Memory B cell (primary cell): Measurements from ENCODE around the gene COP1.
"Not testable (repeated sequence)": the region's sequence is repeated elsewhere in the genome, so short reads cannot be mapped to it uniquely, and the experiment has no call there.

ENCODE experiments used
- ATAC-seq: fragments of 150-1000 bp; cut with Tn5 transposase; 2 replicates; pipeline ENCODE4 v1.10.0; 2021; ENCODE audit warnings: low read depth, mild to moderate bottlenecking, moderate library complexity
- DNase-seq, 2 donors: peaks; one replicate each; pipeline ENCODE4 v3.0.0; 2022; ENCODE audit warnings: low spot score in 2 of 2
- H3K27ac Mint-ChIP-seq: one replicate; pipeline ENCODE4 v1.8.0; 2022; ENCODE audit warnings: mild to moderate bottlenecking, moderate library complexity, mixed read lengths
- H3K27me3 Mint-ChIP-seq: one replicate; pipeline ENCODE4 v1.8.0; 2022; ENCODE audit warnings: mixed read lengths
- H3K36me3 Mint-ChIP-seq: one replicate; pipeline ENCODE4 v1.8.0; 2022; ENCODE audit warnings: mild to moderate bottlenecking, mixed read lengths
- H3K4me1 Mint-ChIP-seq: one replicate; pipeline ENCODE4 v1.8.0; 2022; ENCODE audit warnings: mixed read lengths
- H3K4me3 Mint-ChIP-seq: one replicate; pipeline ENCODE4 v1.8.0; 2022; ENCODE audit warnings: mild to moderate bottlenecking, moderate library complexity, mixed read lengths
- H3K9me3 Mint-ChIP-seq: one replicate; pipeline ENCODE4 v1.8.0; 2022; ENCODE audit warnings: mixed read lengths

COP1 gene

DNA sequence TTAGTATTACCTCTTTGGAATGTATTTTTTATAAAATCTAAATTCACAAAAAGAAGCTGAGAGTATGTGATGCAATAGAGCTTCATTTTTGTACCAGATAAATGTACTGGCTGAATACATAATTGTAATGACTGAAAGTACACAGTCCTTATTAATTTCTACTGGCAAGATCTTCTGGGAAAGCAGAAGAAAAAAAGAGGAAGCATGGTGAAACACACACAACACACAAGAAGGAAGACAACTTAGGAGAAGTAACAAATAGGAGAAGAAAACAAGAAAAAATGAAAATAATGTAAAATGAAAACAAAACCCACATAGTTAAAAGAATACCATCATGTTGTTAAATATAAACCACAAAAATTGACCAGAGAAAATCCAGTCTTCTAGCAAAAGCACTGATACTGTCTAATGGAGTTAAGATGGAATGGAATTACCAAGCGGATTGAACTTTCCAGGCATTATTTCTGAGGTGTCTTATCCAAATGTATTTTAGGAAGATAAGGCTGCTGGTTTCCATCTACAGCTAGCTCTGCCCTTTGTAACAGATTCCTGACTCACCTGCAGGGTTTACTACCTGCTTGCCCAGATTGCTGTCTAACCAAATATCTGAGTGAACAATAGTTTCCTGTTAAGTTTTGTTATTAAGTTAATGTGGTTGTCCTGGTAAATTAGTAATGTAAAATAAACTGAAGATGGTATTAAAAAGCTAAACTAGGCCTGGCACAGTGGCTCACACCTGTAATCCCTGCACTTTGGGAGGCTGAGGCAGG lies 4.5 kb upstream of the COP1 start:
- Mint-ChIP-seq H3K27me3 (peaks cover 3% of the 10 kb centered on the region), H3K27ac (no peak overlapping the region), H3K4me3 (no peak overlapping the region), H3K4me1 (peaks cover 3% of the 10 kb centered on the region), H3K36me3 (peaks cover 5% of the 10 kb centered on the region), H3K9me3 (no peaks in the 10 kb centered on the region)
- DNase-seq (no peak), ATAC-seq (no peak)

DNA sequence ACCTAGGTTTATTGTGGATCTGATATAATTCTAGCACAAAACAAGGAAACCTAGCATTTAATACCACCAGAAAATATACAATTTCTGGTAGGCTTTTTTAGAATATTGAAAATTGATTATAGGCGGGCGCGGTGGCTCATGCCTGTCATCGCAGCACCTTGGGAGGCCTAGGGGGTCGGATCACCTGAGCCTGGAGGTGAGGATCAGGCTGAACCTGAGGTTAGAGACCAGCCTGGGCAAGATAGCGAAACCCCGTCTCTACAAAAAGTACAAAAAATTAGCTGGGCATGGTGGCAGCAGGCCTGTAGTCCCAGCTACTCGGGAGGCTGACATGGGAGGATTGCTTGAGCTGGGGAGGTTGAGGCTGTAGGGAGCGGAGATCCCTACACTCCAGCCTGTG lies 948 bp upstream of the COP1 start:
- no peaks in the 10 kb centered on the region for H3K27me3 Mint-ChIP-seq
- H3K9me3 Mint-ChIP-seq, result no peaks in the 10 kb centered on the region
- H3K27ac Mint-ChIP-seq, result peak overlapping the region; percentile 92
- DNase-seq (no peak), ATAC-seq (no peak)
- peaks cover 21% of the 10 kb centered on the region for H3K4me1 Mint-ChIP-seq
- peaks cover 6% of the 10 kb centered on the region for H3K36me3 Mint-ChIP-seq
- peak overlapping the region; percentile 96 for H3K4me3 Mint-ChIP-seq

DNA sequence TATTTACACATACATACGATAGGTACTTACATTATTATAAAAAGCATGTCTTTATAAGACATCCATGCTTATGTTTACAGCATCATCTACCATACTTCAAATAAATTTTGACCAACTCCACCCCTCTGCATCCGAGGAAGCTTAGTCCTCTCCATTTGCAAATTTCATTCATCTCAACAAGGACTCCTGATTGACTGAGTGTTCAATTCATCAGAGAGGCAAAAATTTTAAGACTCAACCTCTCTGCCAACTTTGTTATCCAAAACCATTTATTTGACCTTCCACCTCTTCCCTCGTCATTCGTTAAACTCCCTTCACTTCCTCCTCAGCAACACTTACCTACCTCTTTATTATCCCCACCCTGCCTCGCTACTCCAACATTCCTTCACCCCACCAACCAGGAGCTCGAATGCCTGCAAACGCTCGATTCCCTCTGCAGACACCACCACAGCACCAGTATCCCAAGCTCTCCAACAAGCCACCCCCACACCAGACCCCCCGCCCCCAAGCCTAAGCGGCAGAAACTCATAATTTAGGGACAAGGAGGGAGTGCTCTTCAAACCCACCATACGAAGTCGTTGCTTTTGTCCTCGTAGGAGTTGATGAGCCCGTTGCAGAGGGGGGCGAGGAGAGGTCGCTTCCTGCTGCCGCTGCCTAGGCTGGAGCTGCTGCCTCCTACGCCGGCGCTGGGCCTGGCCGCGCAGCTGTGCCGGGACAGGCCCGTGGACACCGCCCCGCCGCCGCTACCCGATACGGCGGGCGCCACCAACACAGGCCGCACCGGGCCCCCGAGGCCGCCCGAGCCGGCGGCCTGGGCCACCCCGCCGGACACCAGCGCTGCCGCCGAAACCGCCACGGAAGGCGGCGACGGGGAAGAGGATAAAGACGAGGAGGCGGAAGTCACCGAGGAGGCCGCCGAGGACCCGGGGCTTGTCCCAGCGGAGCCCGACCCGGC lies 803 bp downstream of the COP1 start:
- Mint-ChIP-seq H3K4me1 (peaks cover 26% of the 10 kb centered on the region), H3K36me3 (peaks cover 6% of the 10 kb centered on the region), H3K27ac (peak overlapping the region; percentile 92), H3K4me3 (peak overlapping the region; percentile 99), H3K9me3 (no peaks in the 10 kb centered on the region), H3K27me3 (no peaks in the 10 kb centered on the region)
- DNase-seq (no peak), ATAC-seq (peak; percentile 4)

DNA sequence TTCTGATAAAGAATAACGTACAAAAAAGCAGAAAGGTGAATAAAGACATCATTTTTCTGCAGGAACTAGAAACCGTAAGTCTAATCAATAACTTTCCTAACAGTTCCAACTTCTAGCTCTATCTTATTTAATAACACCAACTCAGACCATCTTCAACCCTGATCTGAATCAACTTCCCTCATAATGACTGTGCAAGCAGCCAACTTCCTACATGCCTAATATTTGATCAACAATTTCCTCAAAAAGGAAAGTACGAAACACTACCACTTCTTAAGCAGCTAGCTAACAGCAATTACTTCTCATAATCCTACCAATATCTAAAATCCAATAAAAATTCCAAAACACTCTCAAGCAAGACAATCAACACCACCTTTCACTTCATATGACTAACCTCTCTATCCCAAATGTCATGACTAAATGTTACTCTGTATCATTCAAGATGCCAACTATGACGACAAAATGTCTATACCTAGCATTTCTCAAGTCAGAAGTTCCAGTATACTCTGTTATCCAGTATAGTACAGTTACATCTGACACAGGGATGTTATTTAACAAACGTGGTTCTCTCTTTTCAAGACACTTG lies 1.7 kb downstream of the COP1 start:
- peak overlapping the region; percentile 72 for H3K27ac Mint-ChIP-seq
- no peaks in the 10 kb centered on the region for H3K9me3 Mint-ChIP-seq
- H3K27me3 Mint-ChIP-seq, result no peaks in the 10 kb centered on the region
- DNase-seq, result no peak
- ATAC-seq, result no peak
- peak overlapping the region; percentile 99 for H3K4me3 Mint-ChIP-seq
- H3K36me3 Mint-ChIP-seq, result peaks cover 8% of the 10 kb centered on the region
- H3K4me1 Mint-ChIP-seq, result peaks cover 28% of the 10 kb centered on the region

DNA sequence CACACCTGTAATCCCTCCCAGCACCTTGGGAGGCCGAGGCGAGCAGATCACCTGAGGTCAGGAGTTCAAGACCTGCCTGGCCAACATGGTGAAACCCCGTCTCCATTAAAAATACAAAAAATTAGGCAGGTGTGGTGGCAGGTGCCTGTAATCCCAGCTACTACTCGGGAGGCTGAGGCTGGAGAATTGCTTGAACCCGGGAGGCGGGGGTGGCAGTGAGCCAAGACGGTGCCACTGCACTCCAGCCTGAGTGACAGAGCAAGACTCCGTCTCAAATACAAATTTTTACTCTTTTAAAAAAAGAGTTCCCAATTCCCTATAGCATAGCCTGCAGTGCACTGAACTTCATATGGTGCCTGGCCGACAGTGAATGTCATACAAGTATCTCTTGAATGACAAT lies 2.4 kb downstream of the COP1 start:
- not testable (repeated sequence) for ATAC-seq, H3K9me3 Mint-ChIP-seq, H3K36me3 Mint-ChIP-seq, H3K27me3 Mint-ChIP-seq, DNase-seq
- Mint-ChIP-seq H3K4me3 (peak overlapping the region; percentile 99), H3K4me1 (peaks cover 32% of the 10 kb centered on the region), H3K27ac (peak overlapping the region; percentile 72)

DNA sequence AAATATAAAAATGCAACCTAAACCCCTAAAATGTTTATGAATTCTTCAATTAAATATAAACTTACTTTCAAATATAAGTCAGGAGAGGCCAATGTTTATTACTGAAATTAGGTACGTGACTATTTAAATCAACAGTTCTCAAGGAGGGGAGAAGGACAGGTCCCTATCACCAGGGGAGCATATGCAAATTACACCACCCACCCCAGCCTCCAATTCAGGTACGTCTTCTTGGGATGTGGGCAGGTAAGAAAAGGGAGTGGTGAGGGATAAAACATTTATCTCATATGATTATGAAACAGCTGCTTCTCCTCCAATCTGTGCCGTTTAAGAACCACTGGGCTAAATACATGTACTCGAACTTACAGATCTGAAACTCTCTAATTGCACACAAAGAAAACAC lies 3.4 kb downstream of the COP1 start:
- no peak for ATAC-seq
- no peak for DNase-seq
- Mint-ChIP-seq H3K27me3 (no peaks in the 10 kb centered on the region), H3K4me3 (peak overlapping the region; percentile 41), H3K27ac (peak overlapping the region; percentile 35), H3K4me1 (peaks cover 35% of the 10 kb centered on the region), H3K36me3 (peaks cover 6% of the 10 kb centered on the region), H3K9me3 (no peaks in the 10 kb centered on the region)

DNA sequence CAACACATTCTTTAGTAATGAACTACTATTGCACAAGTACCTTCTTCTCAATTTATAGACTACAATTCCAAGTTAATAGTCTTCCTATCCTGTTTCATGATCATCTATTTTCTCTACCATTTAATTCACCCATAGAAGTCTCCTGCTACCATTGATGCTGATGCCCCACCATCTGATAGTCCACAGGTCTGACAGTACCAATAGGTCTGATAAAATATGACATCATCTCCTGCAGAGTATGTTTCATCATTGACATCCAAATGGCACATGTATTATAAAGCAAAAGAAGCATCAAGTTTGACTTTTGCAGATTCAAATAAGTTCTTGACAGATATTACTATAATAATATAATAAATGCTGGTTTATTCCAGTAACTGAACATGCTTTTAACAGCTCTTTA lies 5.5 kb downstream of the COP1 start:
- H3K4me3 Mint-ChIP-seq, result no peak overlapping the region
- no peak for ATAC-seq
- peaks cover 8% of the 10 kb centered on the region for H3K36me3 Mint-ChIP-seq
- DNase-seq, result no peak
- H3K27ac Mint-ChIP-seq, result no peak overlapping the region
- no peaks in the 10 kb centered on the region for H3K27me3 Mint-ChIP-seq
- H3K4me1 Mint-ChIP-seq, result peaks cover 40% of the 10 kb centered on the region
- H3K9me3 Mint-ChIP-seq, result no peaks in the 10 kb centered on the region

DNA sequence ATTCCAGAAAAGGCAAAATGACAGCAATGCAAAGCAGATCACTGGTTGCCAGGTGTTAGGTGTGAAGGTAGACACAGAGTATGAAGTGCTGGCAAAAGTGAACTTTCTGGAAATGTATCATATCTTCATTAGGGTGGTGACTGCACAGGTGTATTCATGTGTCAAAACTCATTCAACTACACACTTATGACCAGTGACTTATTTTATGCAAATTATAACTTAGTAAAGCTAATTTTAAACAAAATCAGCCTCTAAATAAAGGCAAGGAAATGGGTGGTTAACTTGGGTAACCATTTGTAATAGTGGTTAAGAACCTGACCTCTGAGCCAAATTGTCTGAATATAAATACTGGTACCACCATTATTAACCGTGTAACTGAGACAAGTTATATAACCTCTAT lies 7.4 kb downstream of the COP1 start:
- Mint-ChIP-seq H3K27ac (no peak overlapping the region), H3K9me3 (no peaks in the 10 kb centered on the region), H3K36me3 (peaks cover 12% of the 10 kb centered on the region), H3K4me3 (peak overlapping the region; percentile 5), H3K4me1 (peaks cover 41% of the 10 kb centered on the region), H3K27me3 (no peaks in the 10 kb centered on the region)
- ATAC-seq (peak; percentile 37), DNase-seq (no peak)

DNA sequence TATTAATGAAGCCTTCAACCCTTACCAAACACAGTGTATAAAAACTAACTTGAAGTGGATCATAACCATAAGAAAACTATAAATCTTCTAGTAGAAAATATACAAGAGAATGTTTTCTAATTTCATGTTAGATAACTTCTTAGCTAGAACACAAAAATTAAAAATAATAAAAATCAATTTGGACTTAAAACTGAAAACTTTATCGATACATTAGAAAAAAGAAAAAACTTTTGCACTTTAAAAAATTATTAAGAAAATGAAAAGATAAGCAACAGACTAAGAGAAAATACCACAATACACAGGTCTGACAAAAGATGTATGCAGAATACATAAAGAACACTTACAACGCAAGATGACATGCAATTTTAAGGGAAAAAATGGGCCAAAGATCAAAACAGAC lies 8.7 kb downstream of the COP1 start:
- peaks cover 12% of the 10 kb centered on the region for H3K36me3 Mint-ChIP-seq
- peaks cover 43% of the 10 kb centered on the region for H3K4me1 Mint-ChIP-seq
- H3K9me3 Mint-ChIP-seq, result peaks cover 2% of the 10 kb centered on the region
- ATAC-seq (no peak), DNase-seq (no peak)
- no peak overlapping the region for H3K4me3 Mint-ChIP-seq
- no peaks in the 10 kb centered on the region for H3K27me3 Mint-ChIP-seq
- H3K27ac Mint-ChIP-seq, result no peak overlapping the region

DNA sequence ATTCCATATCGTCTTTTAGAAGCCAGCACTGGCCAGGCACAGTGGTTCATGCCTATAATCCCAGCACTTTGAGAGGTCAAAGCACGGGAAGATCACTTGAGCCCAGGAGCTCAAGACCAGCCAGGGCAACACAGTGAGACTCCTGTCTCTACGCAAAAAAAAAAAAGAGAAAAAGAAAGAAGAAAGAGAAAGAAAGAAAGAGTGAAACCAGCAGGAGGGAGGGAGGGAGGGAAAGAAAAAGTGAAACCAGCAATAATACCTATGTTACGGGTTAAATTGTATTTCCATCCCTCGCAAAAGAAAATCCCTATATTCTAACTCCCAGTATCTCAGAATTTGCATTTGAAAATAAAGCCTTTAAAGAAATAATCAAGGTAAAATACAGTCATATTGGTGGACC lies 10.4 kb downstream of the COP1 start:
- Mint-ChIP-seq H3K4me1 (peaks cover 49% of the 10 kb centered on the region), H3K27ac (no peak overlapping the region), H3K36me3 (peaks cover 14% of the 10 kb centered on the region), H3K9me3 (peaks cover 2% of the 10 kb centered on the region), H3K4me3 (peak overlapping the region; percentile 64), H3K27me3 (no peaks in the 10 kb centered on the region)
- no peak for DNase-seq
- ATAC-seq, result no peak

DNA sequence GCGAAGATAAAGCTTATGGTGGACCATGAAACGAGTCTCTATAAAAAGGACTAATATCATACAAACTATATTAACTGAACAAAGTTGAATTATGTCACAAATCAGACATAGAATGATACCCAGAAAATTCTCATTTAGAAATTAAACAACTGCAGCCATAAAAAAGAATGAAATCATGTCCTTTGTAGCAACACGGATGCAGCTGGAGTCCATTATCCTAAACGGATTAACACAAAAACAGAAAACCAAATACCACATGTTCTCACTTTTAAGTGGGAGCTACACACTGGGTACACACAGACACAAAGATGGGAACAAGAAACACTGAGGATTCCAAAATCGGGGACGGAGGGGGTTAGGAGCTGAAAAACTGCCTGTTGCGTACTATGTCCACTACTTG lies 11.5 kb downstream of the COP1 start:
- H3K27me3 Mint-ChIP-seq, result no peaks in the 10 kb centered on the region
- H3K9me3 Mint-ChIP-seq, result peaks cover 2% of the 10 kb centered on the region
- H3K36me3 Mint-ChIP-seq, result peaks cover 13% of the 10 kb centered on the region
- no peak for ATAC-seq
- peaks cover 47% of the 10 kb centered on the region for H3K4me1 Mint-ChIP-seq
- H3K4me3 Mint-ChIP-seq, result no peak overlapping the region
- DNase-seq, result no peak
- peak overlapping the region; percentile 78 for H3K27ac Mint-ChIP-seq

DNA sequence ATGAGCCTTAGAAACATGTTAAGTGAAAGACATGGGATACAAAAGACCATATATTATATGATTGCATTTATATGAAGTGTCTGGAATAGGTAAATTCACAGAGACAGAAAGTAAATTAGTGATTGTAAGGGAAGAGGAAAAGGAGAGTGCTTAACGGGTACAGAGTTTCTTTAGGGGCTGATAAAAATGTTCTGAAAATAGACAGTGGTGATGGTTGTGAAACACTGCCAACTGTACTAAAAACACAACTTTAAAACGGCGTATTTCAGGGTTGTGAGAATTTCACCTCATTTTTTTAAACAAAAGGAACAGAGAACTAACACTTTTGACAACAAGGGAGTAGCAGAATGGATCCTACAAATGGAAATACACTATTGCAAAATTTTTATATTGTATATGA lies 13.4 kb downstream of the COP1 start:
- DNase-seq (no peak), ATAC-seq (no peak)
- Mint-ChIP-seq H3K4me1 (peaks cover 43% of the 10 kb centered on the region), H3K4me3 (no peak overlapping the region), H3K9me3 (peaks cover 2% of the 10 kb centered on the region), H3K36me3 (peaks cover 13% of the 10 kb centered on the region), H3K27ac (no peak overlapping the region), H3K27me3 (no peaks in the 10 kb centered on the region)

DNA sequence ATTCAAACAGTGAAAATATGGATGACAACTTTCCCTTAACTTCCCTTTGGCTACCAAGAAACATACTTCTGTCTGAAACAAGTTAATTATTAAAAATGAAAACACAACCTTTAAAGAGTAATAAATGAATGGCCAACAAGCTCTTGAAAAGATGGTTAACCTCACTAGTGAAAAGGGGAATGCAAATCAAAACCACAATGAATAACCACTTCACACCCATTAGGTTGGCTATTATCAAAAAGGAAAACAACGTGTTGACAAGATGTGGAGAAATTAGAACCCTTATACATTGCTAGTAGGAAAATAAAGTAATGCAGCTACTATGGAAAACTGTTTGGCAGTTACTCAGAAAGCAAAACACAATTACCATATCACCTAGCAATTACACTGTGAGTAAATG lies 14.1 kb downstream of the COP1 start:
- no peak overlapping the region for H3K27ac Mint-ChIP-seq
- peaks cover 43% of the 10 kb centered on the region for H3K4me1 Mint-ChIP-seq
- no peak for ATAC-seq
- peaks cover 13% of the 10 kb centered on the region for H3K36me3 Mint-ChIP-seq
- no peaks in the 10 kb centered on the region for H3K27me3 Mint-ChIP-seq
- no peak overlapping the region for H3K4me3 Mint-ChIP-seq
- peaks cover 2% of the 10 kb centered on the region for H3K9me3 Mint-ChIP-seq
- no peak for DNase-seq

DNA sequence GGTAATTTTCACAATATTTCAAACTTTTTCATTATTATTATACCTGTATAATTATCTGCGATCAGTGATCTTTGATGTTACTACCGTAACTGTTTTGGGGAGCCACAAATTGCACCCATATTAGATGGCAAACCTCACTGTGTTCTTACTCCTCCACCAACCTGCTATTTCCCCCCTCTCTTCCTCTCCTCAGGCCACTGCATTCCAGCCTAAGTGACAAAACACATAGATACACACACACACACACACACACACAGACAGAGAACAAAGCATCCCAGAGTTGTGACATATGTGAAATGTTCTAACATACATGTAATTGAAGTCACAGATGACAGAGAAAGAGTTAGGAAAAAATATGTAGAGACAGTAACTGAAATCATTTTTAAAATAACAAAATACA lies 18.5 kb downstream of the COP1 start:
- peaks cover 7% of the 10 kb centered on the region for H3K36me3 Mint-ChIP-seq
- ATAC-seq (no peak), DNase-seq (no peak)
- no peak overlapping the region for H3K27ac Mint-ChIP-seq
- H3K4me1 Mint-ChIP-seq, result peaks cover 40% of the 10 kb centered on the region
- no peaks in the 10 kb centered on the region for H3K27me3 Mint-ChIP-seq
- H3K4me3 Mint-ChIP-seq, result no peak overlapping the region
- peaks cover 2% of the 10 kb centered on the region for H3K9me3 Mint-ChIP-seq
